Upper lobe of left lung (tissue), 4 donors: ENCODE measurements around the gene CREB3L2.

Experiments
- CTCF ChIP-seq, 6 experiments: fragments of 450-650 bp in 4 of 6; fragments of 200-600 bp in 2 of 6; sonication (generic) in 2 of 6; IDR thresholded peaks; one replicate each; pipeline ENCODE4 v1.5.1; 2016 to 2019; ENCODE audit warnings: antibody characterized with exemption in 6 of 6
- EP300 ChIP-seq, 4 donors: sonication (generic); formaldehyde crosslinking; IDR thresholded peaks; one replicate each; pipeline ENCODE4 v1.5.1; 2017; ENCODE audit warnings: antibody characterized with exemption in 4 of 4, control low read depth in 2 of 4
- POLR2A ChIP-seq, 4 donors: fragments of 450-650 bp; IDR thresholded peaks; one replicate each; pipeline ENCODE4 v1.5.1; 2016 to 2017; ENCODE audit warnings: antibody characterized with exemption in 4 of 4, mild to moderate bottlenecking in 2 of 4

GRCh38 chr7:138014686-138015085, 12.8 kb upstream of the CREB3L2 start:
- TF ChIP-seq POLR2A (IDR thresholded peaks at IDR 0.05) (no peak), EP300 (IDR thresholded peaks at IDR 0.05) (no peak), CTCF (IDR thresholded peaks at IDR 0.05) (no peak)
